Gastroesophageal sphincter (tissue), 4 donors: ENCODE data around the gene FOXRED2. TPM values are rescaled to one million over a fixed set of nuclear protein-coding genes. Genes with fewer than 3 reads are reported as not detected.

ENCODE experiments used
- ATAC-seq: fragments of 150-250 bp; one replicate; pipeline ENCODE4 v1.9.1; 2016; ENCODE audit warnings: mild to moderate bottlenecking, moderate library complexity
- H3K27ac ChIP-seq, 4 donors: fragments of 200-600 bp; sonication (generic) in 3 of 4; 1 replicate in 3 of 4; 2 replicates in 1 of 4; pipeline ENCODE4 v1.5.1; 2016 to 2019
- H3K27me3 ChIP-seq: fragments of 200-600 bp; sonication (generic); one replicate; pipeline ENCODE4 v1.5.1; 2019
- H3K36me3 ChIP-seq, 2 donors: fragments of 200-600 bp; sonication (generic); one replicate each; pipeline ENCODE4 v1.5.1; 2019; ENCODE audit warnings: control low read depth in 1 of 2
- H3K4me1 ChIP-seq, 3 donors: fragments of 200-600 bp; sonication (generic); 1 replicate in 2 of 3; 2 replicates in 1 of 3; pipeline ENCODE4 v1.5.1; 2016 to 2019; ENCODE audit warnings: control low read depth in 2 of 3
- H3K4me3 ChIP-seq, 2 donors: fragments of 200-600 bp; sonication (generic); one replicate each; pipeline ENCODE4 v1.5.1; 2019; ENCODE audit warnings: mild to moderate bottlenecking in 1 of 2, moderate library complexity in 1 of 2
- H3K9me3 ChIP-seq, 3 donors: fragments of 200-600 bp; sonication (generic); one replicate each; pipeline ENCODE4 v1.5.1; 2017 to 2019; ENCODE audit warnings: control low read depth in 2 of 3
- EP300 ChIP-seq: sonication (generic); formaldehyde crosslinking; IDR thresholded peaks from one replicate; pipeline ENCODE4 v1.6.1; 2017; ENCODE audit warnings: antibody characterized with exemption, mild to moderate bottlenecking
- POLR2A ChIP-seq, 2 donors: fragments of 450-650 bp; IDR thresholded peaks; one replicate each; pipeline ENCODE4 v1.6.1; 2017; ENCODE audit warnings: antibody characterized with exemption in 2 of 2, mild to moderate bottlenecking in 2 of 2, moderate library complexity in 1 of 2
- POLR2AphosphoS5 ChIP-seq: sonication (generic); formaldehyde crosslinking; IDR thresholded peaks from one replicate; pipeline ENCODE4 v1.6.1; 2017; ENCODE audit warnings: antibody characterized with exemption
- WGBS, 2 donors: methylation state at CpG; one replicate each; pipeline ENCODE4 v1.1.5; 2018; ENCODE audit warnings: low coverage in 1 of 2; 5-methylcytosine and 5-hydroxymethylcytosine counted together
- total RNA-seq, 4 donors: library from RNA; depleted of rRNA; stranded (reverse); fragments of >200 nt; gene quantifications; one replicate each; pipeline ENCODE4 v1.1.0, GENCODE V29; 2016
- TF ChIP-seq, protein P1 (sequence below), 4 experiments: fragments of 200-600 bp in 2 of 4; fragments of 450-650 bp in 2 of 4; sonication (generic) in 1 of 4; IDR thresholded peaks; one replicate each; pipeline ENCODE4 v1.5.1; 2017 to 2019; ENCODE audit warnings: antibody characterized with exemption in 4 of 4, mild to moderate bottlenecking in 2 of 4, moderate library complexity in 2 of 4

The FOXRED2 gene
- total RNA-seq, 4 donors from 2014 or later: 3.1 to 7.3 (median 4.6) TPM

- Histone ChIP-seq H3K36me3 (peaks cover 0 to 60% of the 10 kb centered on the region in 2 donors), H3K4me1 (peaks cover 3 to 50% (median 8%) of the 10 kb centered on the region in 3 donors), H3K4me3 (no peak overlapping the region), H3K9me3 (no peaks in the 10 kb centered on the region), H3K27ac (peak overlapping the region in 2 of 4 donors; percentile 38 to 51), H3K27me3 (no peaks in the 10 kb centered on the region)
- TF ChIP-seq POLR2AphosphoS5: no peak
- TF ChIP-seq EP300: no peak
- no peak for TF ChIP-seq POLR2A (IDR thresholded peaks at IDR 0.05)
- TF ChIP-seq, protein P1, sequence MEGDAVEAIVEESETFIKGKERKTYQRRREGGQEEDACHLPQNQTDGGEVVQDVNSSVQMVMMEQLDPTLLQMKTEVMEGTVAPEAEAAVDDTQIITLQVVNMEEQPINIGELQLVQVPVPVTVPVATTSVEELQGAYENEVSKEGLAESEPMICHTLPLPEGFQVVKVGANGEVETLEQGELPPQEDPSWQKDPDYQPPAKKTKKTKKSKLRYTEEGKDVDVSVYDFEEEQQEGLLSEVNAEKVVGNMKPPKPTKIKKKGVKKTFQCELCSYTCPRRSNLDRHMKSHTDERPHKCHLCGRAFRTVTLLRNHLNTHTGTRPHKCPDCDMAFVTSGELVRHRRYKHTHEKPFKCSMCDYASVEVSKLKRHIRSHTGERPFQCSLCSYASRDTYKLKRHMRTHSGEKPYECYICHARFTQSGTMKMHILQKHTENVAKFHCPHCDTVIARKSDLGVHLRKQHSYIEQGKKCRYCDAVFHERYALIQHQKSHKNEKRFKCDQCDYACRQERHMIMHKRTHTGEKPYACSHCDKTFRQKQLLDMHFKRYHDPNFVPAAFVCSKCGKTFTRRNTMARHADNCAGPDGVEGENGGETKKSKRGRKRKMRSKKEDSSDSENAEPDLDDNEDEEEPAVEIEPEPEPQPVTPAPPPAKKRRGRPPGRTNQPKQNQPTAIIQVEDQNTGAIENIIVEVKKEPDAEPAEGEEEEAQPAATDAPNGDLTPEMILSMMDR (IDR thresholded peaks at IDR 0.05): no peak
- 95 to 96% methylated on average over 4 of the region's 4 CpGs for WGBS, 2 donors
- ATAC-seq: no peak
These were observed 27.9 kb downstream of the FOXRED2 start for GRCh38 chr22:36478966-36479365.

DNA sequence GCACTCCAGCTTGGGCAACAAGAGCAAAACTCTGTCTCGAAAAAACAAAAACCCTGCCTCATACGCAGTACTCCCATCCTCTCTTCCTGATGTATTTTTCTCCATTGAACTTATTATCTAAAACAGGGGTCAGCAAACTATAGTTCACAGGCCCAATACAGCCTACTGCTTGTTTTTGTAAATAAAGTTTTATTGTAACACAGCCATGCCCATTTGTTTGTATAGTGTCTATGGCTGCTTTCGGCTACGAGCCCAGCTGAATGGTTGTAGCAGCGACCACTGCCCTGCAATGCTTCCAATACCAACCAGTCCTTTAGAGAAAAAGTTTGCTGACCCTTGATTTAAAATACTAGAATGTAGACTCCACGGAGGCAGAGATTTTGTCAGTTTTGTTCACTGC, 31.5 kb downstream of the FOXRED2 start:
- Histone ChIP-seq H3K4me1 (peaks cover 0 to 67% (median 12%) of the 10 kb centered on the region in 3 donors), H3K36me3 (peaks cover 0 to 84% of the 10 kb centered on the region in 2 donors), H3K9me3 (no peaks in the 10 kb centered on the region), H3K27ac (peak overlapping the region in 3 of 4 donors; percentile 87 to 95 (median 92)), H3K27me3 (no peaks in the 10 kb centered on the region), H3K4me3 (no peak overlapping the region)
- 90 to 98% methylated on average over 5 to 6 of the region's 6 CpGs for WGBS, 2 donors
- ATAC-seq: no peak
- TF ChIP-seq EP300: no peak
- TF ChIP-seq, protein P1 (IDR thresholded peaks at IDR 0.05): no peak
- no peak for TF ChIP-seq POLR2AphosphoS5
- no peak for TF ChIP-seq POLR2A (IDR thresholded peaks at IDR 0.05)

GRCh38 chr22:36472689-36473088, 34.2 kb downstream of the FOXRED2 start:
- 52 to 70% methylated on average over 6 to 10 of the region's 13 CpGs for WGBS, 2 donors
- peak overlapping the region; percentile 0 to 39 for H3K4me3 ChIP-seq
- peaks cover 0 to 63% of the 10 kb centered on the region in 2 donors for H3K36me3 ChIP-seq
- H3K27ac ChIP-seq: peak overlapping the region; percentile 87 to 95 (median 92)
- H3K4me1 ChIP-seq: peaks cover 0 to 70% (median 28%) of the 10 kb centered on the region in 3 donors
- no peaks in the 10 kb centered on the region for H3K9me3 ChIP-seq
- TF ChIP-seq POLR2AphosphoS5 (no peak), POLR2A (IDR thresholded peaks at IDR 0.05) (no peak), EP300 (no peak)
- TF ChIP-seq, protein P1 (IDR thresholded peaks at IDR 0.05): no peak
- ATAC-seq: no peak
- H3K27me3 ChIP-seq: no peaks in the 10 kb centered on the region

DNA sequence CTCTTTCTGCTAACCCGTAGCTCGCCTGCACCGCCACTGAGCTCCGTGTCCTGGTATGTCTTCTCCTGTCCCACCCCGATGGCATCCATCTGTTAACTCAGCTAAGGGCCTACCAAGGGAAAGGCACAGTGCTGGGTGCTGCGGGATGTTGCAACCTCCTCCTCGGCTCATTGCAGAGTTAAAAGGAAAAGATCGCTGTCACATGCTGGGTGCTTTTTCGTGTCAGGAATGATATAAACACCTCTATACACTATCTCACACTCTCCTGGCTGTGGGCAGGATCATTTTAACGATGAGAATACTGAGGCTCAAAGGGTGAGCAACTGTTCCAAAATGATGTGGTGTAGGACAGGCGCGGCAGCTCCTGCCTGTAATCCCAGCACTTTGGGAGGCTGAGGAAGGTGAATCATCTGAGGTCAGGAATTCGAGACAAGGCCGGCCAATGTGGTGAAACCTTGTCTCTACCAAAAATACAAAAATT, 35.5 kb downstream of the FOXRED2 start:
- peak in 1 of 2 donors; percentile 4 for TF ChIP-seq POLR2A (IDR thresholded peaks at IDR 0.05)
- peak; percentile 68 for TF ChIP-seq POLR2AphosphoS5
- no peak for TF ChIP-seq EP300
- TF ChIP-seq, protein P1 (IDR thresholded peaks at IDR 0.05): peak in 1 of 4 experiments; percentile 18
- Histone ChIP-seq H3K9me3 (no peaks in the 10 kb centered on the region), H3K4me1 (peaks cover 0 to 84% (median 32%) of the 10 kb centered on the region in 3 donors), H3K27ac (peak overlapping the region; percentile 87 to 95 (median 92)), H3K27me3 (no peaks in the 10 kb centered on the region), H3K36me3 (peaks cover 0 to 61% of the 10 kb centered on the region in 2 donors), H3K4me3 (peak overlapping the region; percentile 4 to 39)
- ATAC-seq: peak; percentile 56
- WGBS, 2 donors: 43 to 48% methylated on average over 9 to 13 of the region's 14 CpGs

- H3K4me1 ChIP-seq: peaks cover 0 to 88% (median 37%) of the 10 kb centered on the region in 3 donors
- ATAC-seq: peak; percentile 71
- peak overlapping the region; percentile 4 to 39 for H3K4me3 ChIP-seq
- peaks cover 0 to 57% of the 10 kb centered on the region in 2 donors for H3K36me3 ChIP-seq
- WGBS, 2 donors: 20 to 44% methylated on average over 2 to 6 of the region's 10 CpGs
- H3K9me3 ChIP-seq: no peaks in the 10 kb centered on the region
- TF ChIP-seq, protein P1 (IDR thresholded peaks at IDR 0.05): no peak
- TF ChIP-seq POLR2AphosphoS5 (peak; percentile 83), EP300 (no peak), POLR2A (IDR thresholded peaks at IDR 0.05) (peak; percentile 28 to 44)
- H3K27me3 ChIP-seq: no peaks in the 10 kb centered on the region
- H3K27ac ChIP-seq: peak overlapping the region; percentile 87 to 95 (median 92)
These were observed 35.9 kb downstream of the FOXRED2 start for GRCh38 chr22:36470994-36471331.
